ENCODE results near the gene CRYGN.
A peak's percentile ranks its signal among the peaks of the same experiment; 100 is the strongest.

The CRYGN gene

GRCh38 chr7:151405588-151405987 lies 34.4 kb downstream of the CRYGN start:
- DNase-seq (ENCODE audit: low spot score in 2 of 2) (no peak), ATAC-seq (ENCODE audit: low read depth) (no peak)
- no peaks in the 10 kb centered on the region for H3K9me3 Mint-ChIP-seq
- peaks cover 16% of the 10 kb centered on the region for H3K27me3 Mint-ChIP-seq
- peaks cover 12% of the 10 kb centered on the region for H3K4me1 Mint-ChIP-seq
- no peaks in the 10 kb centered on the region for H3K36me3 Mint-ChIP-seq
- peak overlapping the region; percentile 68 for H3K27ac Mint-ChIP-seq
- no peak overlapping the region for H3K4me3 Mint-ChIP-seq

- no peak for ATAC-seq (ENCODE audit: low read depth)
- Mint-ChIP-seq H3K9me3 (no peaks in the 10 kb centered on the region), H3K4me3 (no peak overlapping the region)
Measured at GRCh38 chr7:151405056-151405455, 34.9 kb downstream of the CRYGN start.

GRCh38 chr7:151404216-151405011 lies 35.5 kb downstream of the CRYGN start:
- H3K4me3 Mint-ChIP-seq = no peak overlapping the region
- no peaks in the 10 kb centered on the region for H3K36me3 Mint-ChIP-seq
- H3K9me3 Mint-ChIP-seq = no peaks in the 10 kb centered on the region
- ATAC-seq (ENCODE audit: low read depth) = no peak
- peaks cover 14% of the 10 kb centered on the region for H3K4me1 Mint-ChIP-seq
- peak overlapping the region; percentile 19 for H3K27ac Mint-ChIP-seq
- peaks cover 16% of the 10 kb centered on the region for H3K27me3 Mint-ChIP-seq
- DNase-seq (ENCODE audit: low spot score in 2 of 2) = peak in 1 of 2 donors; percentile 16

More at GRCh38 chr7:151405056-151405455, 34.9 kb downstream of the CRYGN start:
- H3K27ac Mint-ChIP-seq = no peak overlapping the region
- H3K4me1 Mint-ChIP-seq = peaks cover 14% of the 10 kb centered on the region
- DNase-seq (ENCODE audit: low spot score in 2 of 2) = no peak
- no peaks in the 10 kb centered on the region for H3K36me3 Mint-ChIP-seq
- peaks cover 16% of the 10 kb centered on the region for H3K27me3 Mint-ChIP-seq

GRCh38 chr7:151403764-151404163 lies 36.2 kb downstream of the CRYGN start:
- no peak for ATAC-seq (ENCODE audit: low read depth)
- Mint-ChIP-seq H3K27ac (peak overlapping the region; percentile 19), H3K4me3 (no peak overlapping the region), H3K9me3 (no peaks in the 10 kb centered on the region), H3K27me3 (peaks cover 14% of the 10 kb centered on the region), H3K4me1 (peaks cover 13% of the 10 kb centered on the region), H3K36me3 (no peaks in the 10 kb centered on the region)
- no peak for DNase-seq (ENCODE audit: low spot score in 2 of 2)

- Mint-ChIP-seq H3K4me3 (no peak overlapping the region), H3K36me3 (no peaks in the 10 kb centered on the region), H3K4me1 (peaks cover 15% of the 10 kb centered on the region), H3K9me3 (peaks cover 3% of the 10 kb centered on the region), H3K27ac (peak overlapping the region; percentile 99), H3K27me3 (peaks cover 10% of the 10 kb centered on the region)
- peak in 1 of 2 donors; percentile 11 for DNase-seq (ENCODE audit: low spot score in 2 of 2)
- no peak for ATAC-seq (ENCODE audit: low read depth)
Measured at GRCh38 chr7:151402029-151402835, 37.7 kb downstream of the CRYGN start.

- H3K27me3 Mint-ChIP-seq = peaks cover 4% of the 10 kb centered on the region
- H3K27ac Mint-ChIP-seq = peak overlapping the region; percentile 99
- H3K4me1 Mint-ChIP-seq = peaks cover 15% of the 10 kb centered on the region
- peak overlapping the region; percentile 62 for H3K4me3 Mint-ChIP-seq
- ATAC-seq (ENCODE audit: low read depth) (peak; percentile 93), DNase-seq (ENCODE audit: low spot score in 2 of 2) (peak; percentile 65 to 78)
- H3K9me3 Mint-ChIP-seq = peaks cover 5% of the 10 kb centered on the region
- H3K36me3 Mint-ChIP-seq = no peaks in the 10 kb centered on the region
Measured at GRCh38 chr7:151400626-151401315, 39.2 kb downstream of the CRYGN start.

- DNase-seq (ENCODE audit: low spot score in 2 of 2) (peak in 1 of 2 donors; percentile 18), ATAC-seq (ENCODE audit: low read depth) (no peak)
- no peak overlapping the region for H3K4me3 Mint-ChIP-seq
- peaks cover 2% of the 10 kb centered on the region for H3K27me3 Mint-ChIP-seq
- H3K27ac Mint-ChIP-seq = peak overlapping the region; percentile 99
- H3K9me3 Mint-ChIP-seq = peaks cover 5% of the 10 kb centered on the region
- H3K36me3 Mint-ChIP-seq = no peaks in the 10 kb centered on the region
- H3K4me1 Mint-ChIP-seq = peaks cover 15% of the 10 kb centered on the region
Measured at GRCh38 chr7:151399906-151400305, 40.0 kb downstream of the CRYGN start.

- H3K27ac Mint-ChIP-seq = peak overlapping the region; percentile 99
- no peak overlapping the region for H3K4me3 Mint-ChIP-seq
- H3K9me3 Mint-ChIP-seq = peaks cover 5% of the 10 kb centered on the region
Measured at GRCh38 chr7:151399305-151399601, 40.7 kb downstream of the CRYGN start.

GRCh38 chr7:151398446-151399304 lies 41.3 kb downstream of the CRYGN start:
- peaks cover 5% of the 10 kb centered on the region for H3K9me3 Mint-ChIP-seq
- no peak for ATAC-seq (ENCODE audit: low read depth)
- no peaks in the 10 kb centered on the region for H3K27me3 Mint-ChIP-seq
- DNase-seq (ENCODE audit: low spot score in 2 of 2) = no peak
- no peaks in the 10 kb centered on the region for H3K36me3 Mint-ChIP-seq
- peaks cover 15% of the 10 kb centered on the region for H3K4me1 Mint-ChIP-seq
- H3K4me3 Mint-ChIP-seq = no peak overlapping the region
- H3K27ac Mint-ChIP-seq = peak overlapping the region; percentile 99

More at GRCh38 chr7:151399305-151399601, 40.7 kb downstream of the CRYGN start:
- DNase-seq (ENCODE audit: low spot score in 2 of 2) (peak in 1 of 2 donors; percentile 16), ATAC-seq (ENCODE audit: low read depth) (no peak)
- peaks cover 2% of the 10 kb centered on the region for H3K27me3 Mint-ChIP-seq
- peaks cover 15% of the 10 kb centered on the region for H3K4me1 Mint-ChIP-seq
- H3K36me3 Mint-ChIP-seq = no peaks in the 10 kb centered on the region

GRCh38 chr7:151397026-151397425 lies 42.9 kb downstream of the CRYGN start:
- DNase-seq (ENCODE audit: low spot score in 2 of 2) (no peak), ATAC-seq (ENCODE audit: low read depth) (no peak)
- H3K36me3 Mint-ChIP-seq = no peaks in the 10 kb centered on the region
- H3K27ac Mint-ChIP-seq = peak overlapping the region; percentile 99
- H3K9me3 Mint-ChIP-seq = peaks cover 5% of the 10 kb centered on the region
- H3K4me3 Mint-ChIP-seq = no peak overlapping the region
- H3K4me1 Mint-ChIP-seq = peaks cover 15% of the 10 kb centered on the region
- H3K27me3 Mint-ChIP-seq = peaks cover 7% of the 10 kb centered on the region

- no peak for DNase-seq (ENCODE audit: low spot score in 2 of 2)
- peaks cover 15% of the 10 kb centered on the region for H3K4me1 Mint-ChIP-seq
- peaks cover 7% of the 10 kb centered on the region for H3K27me3 Mint-ChIP-seq
- no peak for ATAC-seq (ENCODE audit: low read depth)
- no peaks in the 10 kb centered on the region for H3K36me3 Mint-ChIP-seq
- H3K27ac Mint-ChIP-seq = no peak overlapping the region
- no peak overlapping the region for H3K4me3 Mint-ChIP-seq
- H3K9me3 Mint-ChIP-seq = peaks cover 5% of the 10 kb centered on the region
Measured at GRCh38 chr7:151396328-151396970, 43.5 kb downstream of the CRYGN start.

- Mint-ChIP-seq H3K4me1 (peaks cover 10% of the 10 kb centered on the region), H3K27me3 (peaks cover 17% of the 10 kb centered on the region), H3K9me3 (peaks cover 5% of the 10 kb centered on the region), H3K4me3 (no peak overlapping the region), H3K36me3 (no peaks in the 10 kb centered on the region), H3K27ac (no peak overlapping the region)
- DNase-seq (ENCODE audit: low spot score in 2 of 2) (no peak), ATAC-seq (ENCODE audit: low read depth) (no peak)
Measured at GRCh38 chr7:151395036-151395367, 44.9 kb downstream of the CRYGN start.
